Measurements from ENCODE around the gene OVCA2.

- TF ChIP-seq POLR2AphosphoS5 (IDR thresholded peaks at IDR 0.05; ENCODE audit: borderline replicate concordance, low read depth, low read length) (no peak), EZH2 (IDR thresholded peaks at IDR 0.05) (no peak), FOXP2 (optimal IDR thresholded peaks at IDR 0.05; ENCODE audit: control extremely low read depth, extremely low read length, insufficient read depth) (no peak)
Observed at GRCh38 chr17:2060681-2061440, 19.0 kb downstream of the OVCA2 start.
